Limb (tissue), 2 donors: ENCODE data around the gene TAAR9.
A peak's percentile ranks its signal among the peaks of the same experiment; 100 is the strongest.
"Not testable (repeated sequence)": the region's sequence is repeated elsewhere in the genome, so short reads cannot be mapped to it uniquely, and the experiment has no call there.

Experiments
- DNase-seq, 2 donors: peaks; one replicate each; pipeline ENCODE4 v3.0.0-alpha.2; 2016; ENCODE audit errors: extremely low spot score in 2 of 2

Gene TAAR9

GRCh38 chr6:132515386-132515785 lies 22.7 kb upstream of the TAAR9 start:
- DNase-seq = no peak

- no peak for DNase-seq
Measured at GRCh38 chr6:132520953-132521352, 17.1 kb upstream of the TAAR9 start.

GRCh38 chr6:132524646-132525045 lies 13.4 kb upstream of the TAAR9 start:
- no peak for DNase-seq

DNA sequence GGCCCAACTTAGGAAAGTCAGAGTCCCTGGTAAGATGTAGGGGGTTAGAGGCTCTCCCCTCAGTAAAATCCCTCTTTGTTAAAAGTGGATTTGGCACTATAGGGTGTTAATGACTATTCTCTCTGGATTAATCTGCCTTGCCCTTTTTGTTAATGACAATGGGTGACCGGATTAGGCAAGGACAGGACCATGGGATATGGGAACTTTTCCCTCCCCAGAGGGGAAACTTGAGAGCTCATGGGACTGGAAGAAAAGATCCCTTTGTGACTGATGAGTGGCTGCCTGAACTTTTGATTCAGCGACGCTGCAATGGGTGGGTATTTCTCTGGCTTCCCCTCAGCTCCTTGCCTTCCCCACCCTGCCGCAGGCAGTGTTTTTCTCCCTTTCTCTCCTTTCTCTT lies 12.2 kb upstream of the TAAR9 start:
- no peak for DNase-seq

DNA sequence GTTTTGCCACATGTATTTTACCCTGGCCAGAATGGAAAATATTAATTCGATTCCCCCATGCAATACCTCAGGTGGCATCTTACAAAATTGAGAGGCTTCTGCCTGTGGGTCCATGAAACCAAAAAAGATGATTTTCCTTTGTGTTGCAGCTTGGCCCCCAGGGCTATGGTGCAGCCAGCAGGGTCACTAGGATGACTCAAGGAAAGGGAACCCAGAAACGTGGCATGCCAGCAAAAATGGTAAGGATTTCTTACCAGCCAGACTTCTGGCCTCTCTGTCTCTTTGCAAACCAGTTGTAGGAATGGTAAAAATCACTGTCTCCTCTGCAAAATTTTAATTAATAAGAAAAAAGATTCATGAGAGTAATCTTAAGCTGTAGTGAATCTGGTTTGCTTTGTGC lies 11.6 kb upstream of the TAAR9 start:
- no peak for DNase-seq

- DNase-seq = no peak
Measured at GRCh38 chr6:132527791-132528190, 10.3 kb upstream of the TAAR9 start.

- peak; percentile 72 to 84 for DNase-seq
Measured at GRCh38 chr6:132530293-132530974, 7.6 kb upstream of the TAAR9 start.

GRCh38 chr6:132534546-132534945 lies 3.5 kb upstream of the TAAR9 start:
- not testable (repeated sequence) for DNase-seq

GRCh38 chr6:132537145-132537544 lies 932 bp upstream of the TAAR9 start:
- no peak for DNase-seq

DNA sequence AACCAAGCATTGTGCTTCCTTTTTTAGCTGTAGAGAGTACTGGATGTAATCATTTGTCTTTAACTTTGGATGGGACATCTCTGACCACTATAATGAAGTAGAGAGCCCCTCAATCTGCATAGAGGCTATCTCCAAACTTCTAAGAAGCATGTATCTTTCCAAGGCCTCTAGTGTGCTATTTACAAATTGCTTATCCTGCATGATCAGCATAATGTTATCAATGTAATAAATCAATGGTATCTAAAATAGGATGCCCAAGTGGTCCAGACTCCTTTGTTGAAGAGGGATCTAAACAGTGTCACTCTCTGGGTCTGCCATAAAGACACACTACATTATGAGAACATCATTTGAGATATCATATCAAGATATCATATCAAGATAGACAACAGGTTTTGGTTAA lies 6.7 kb downstream of the TAAR9 start:
- no peak for DNase-seq

- DNase-seq = no peak
Measured at GRCh38 chr6:132548746-132549463, 10.8 kb downstream of the TAAR9 start.

DNA sequence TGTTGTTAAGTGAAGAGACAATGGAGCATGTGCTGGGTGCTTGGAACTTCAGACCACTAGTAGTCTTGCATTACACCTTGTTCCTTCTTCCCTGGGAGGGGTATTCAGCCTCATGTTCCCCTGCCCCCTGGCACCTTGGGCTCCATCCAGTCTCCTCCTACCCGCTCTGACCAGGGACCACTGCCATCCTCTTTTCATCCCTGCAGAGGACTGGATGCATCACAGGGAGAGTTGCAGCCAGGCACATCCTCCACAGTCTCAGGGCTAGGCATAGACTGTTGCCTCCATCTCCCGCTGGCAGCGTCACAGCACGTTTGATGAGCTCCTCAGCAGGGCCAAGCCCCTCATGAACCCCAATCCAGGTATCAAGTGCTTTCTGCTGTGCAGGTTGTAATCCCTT lies 13.1 kb downstream of the TAAR9 start:
- DNase-seq = no peak

- DNase-seq = no peak
Measured at GRCh38 chr6:132552372-132552771, 14.3 kb downstream of the TAAR9 start, which contains the start of gene TAAR8. TAAR8 (plus strand) TSS chr6:132552672; CDS start chr6:132552693, 21 bp downstream.

GRCh38 chr6:132560087-132560486 lies 22.0 kb downstream of the TAAR9 start:
- not testable (repeated sequence) for DNase-seq

GRCh38 chr6:132566404-132566803 lies 28.3 kb downstream of the TAAR9 start:
- DNase-seq = no peak

DNA sequence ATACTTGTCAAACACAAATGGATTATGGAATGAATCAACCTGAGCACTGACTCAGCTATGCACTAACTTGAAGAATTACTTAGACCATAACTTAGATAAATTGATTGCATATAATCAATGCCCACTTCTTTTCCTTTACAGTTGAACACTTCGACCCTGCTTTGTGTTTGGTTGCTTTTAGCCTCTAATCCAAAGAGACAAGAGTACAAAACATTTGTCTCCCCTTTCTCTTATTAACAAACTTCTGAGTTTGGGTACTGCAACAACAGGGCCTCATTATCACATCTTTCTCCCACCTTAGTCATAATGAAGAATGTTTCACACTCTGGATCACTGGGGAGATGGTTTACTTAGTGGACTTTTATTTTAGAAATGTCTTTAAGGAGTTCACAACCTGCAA lies 29.5 kb downstream of the TAAR9 start:
- DNase-seq = no peak

DNA sequence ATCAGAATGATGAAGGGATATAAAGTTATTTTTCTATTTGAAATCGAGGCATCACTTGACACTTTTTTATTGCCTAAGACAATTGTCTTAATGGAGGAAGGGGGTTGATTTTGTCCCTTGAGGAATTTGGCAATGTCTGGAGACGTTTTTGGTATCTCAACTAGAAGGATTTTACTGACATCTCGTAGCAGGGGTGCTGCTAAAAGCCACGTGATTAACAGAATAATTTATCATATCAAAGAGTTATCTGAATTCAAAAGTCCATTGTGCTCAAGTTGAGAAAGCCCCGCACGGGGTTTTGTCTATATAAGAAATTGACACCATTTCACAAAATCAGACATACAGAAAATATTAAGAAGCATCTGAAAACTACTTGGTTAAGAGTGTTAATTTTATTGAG lies 30.5 kb downstream of the TAAR9 start:
- DNase-seq = no peak

DNA sequence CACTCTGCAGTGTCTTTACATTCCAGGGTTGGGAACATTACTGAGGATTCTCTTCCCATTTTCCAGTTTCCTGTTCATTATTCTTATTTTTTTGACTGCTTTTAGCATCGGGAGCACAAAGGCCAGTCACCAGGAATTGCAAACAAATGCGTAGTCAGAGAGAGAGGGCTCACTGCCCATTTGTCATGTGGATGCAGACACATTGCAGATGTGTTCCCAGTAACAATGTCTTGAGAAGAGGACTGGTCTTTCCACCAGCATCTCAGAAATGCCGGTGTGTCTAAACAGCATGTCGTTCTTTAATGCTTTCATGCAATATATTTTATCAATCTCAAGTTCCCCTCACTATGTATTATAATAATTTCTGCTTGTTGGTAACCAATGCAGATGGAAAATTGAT lies 31.1 kb downstream of the TAAR9 start:
- no peak for DNase-seq

DNA sequence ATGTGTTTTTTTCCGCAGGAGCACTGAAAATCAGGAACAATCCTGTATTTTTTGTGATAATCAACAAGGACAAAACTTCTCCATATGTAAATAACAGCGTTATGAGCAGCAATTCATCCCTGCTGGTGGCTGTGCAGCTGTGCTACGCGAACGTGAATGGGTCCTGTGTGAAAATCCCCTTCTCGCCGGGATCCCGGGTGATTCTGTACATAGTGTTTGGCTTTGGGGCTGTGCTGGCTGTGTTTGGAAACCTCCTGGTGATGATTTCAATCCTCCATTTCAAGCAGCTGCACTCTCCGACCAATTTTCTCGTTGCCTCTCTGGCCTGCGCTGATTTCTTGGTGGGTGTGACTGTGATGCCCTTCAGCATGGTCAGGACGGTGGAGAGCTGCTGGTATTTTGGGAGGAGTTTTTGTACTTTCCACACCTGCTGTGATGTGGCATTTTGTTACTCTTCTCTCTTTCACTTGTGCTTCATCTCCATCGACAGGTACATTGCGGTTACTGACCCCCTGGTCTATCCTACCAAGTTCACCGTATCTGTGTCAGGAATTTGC lies 32.2 kb downstream of the TAAR9 start, which contains the start of gene TAAR6:
Gene TAAR6, plus strand, starts transcription at position 102 of the 557 bp plus-strand sequence. Its CDS starts 0 bp downstream, at position 102.
- DNase-seq = no peak

GRCh38 chr6:132571774-132572173 lies 33.7 kb downstream of the TAAR9 start:
- DNase-seq = no peak

DNA sequence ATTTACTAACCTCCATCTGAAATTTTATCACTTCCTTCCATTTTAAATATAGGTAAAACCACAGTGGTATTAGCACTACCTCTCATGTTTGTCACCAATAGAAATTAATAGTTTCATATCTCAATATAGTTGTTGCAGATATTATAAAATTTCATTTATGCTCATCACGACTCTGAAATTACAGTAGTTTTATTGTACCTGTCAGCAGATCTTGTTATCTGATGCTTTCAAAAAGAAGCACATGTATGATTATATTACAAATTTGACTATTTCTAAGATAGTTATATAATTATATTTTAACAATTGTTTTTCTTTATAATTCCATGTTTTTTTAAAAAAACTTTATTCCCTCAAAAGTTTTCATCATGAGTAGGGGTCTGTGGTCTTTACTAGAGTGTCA lies 46.6 kb downstream of the TAAR9 start:
- no peak for DNase-seq

DNA sequence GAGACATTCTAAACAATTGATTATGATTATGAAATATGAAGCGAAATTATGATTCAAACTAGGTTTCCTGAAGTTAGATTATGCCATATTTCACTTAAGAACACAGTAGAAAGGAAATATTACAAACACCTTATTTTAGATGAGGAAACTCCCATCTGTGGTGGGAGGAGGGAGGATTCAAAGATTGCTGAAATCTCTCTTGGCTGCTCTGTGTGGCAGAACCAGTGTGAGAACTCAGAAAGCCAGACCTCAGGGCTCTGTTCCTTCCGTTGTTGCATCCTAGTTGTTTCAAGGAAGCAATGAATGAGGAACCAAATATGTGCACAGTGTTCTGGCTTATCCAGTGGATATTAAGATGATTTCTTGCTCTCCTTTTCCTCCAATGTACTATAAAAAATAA lies 49.3 kb downstream of the TAAR9 start:
- DNase-seq = no peak
